ENCODE results near the gene PTPRC.

The PTPRC gene

DNA sequence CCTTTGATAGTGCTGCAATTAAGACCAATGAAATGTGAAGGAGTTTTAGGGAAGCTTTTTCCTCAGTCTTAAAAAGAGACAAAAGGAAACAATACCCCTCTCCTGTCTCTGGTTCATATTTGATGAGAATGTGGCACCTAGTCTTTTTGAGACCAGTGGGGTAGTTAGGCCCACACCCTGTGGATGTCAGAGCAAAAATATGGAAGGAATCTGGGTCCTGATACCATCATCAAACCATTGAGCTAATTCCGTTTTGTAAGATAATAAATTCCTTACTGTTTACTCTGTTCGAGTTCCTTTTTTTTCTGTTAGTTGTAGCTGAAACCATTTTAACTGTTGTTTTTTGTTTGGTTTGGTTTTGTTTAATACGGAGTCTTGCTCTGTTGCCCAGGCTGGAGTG is 33.3 kb downstream of the PTPRC start:
- in situ Hi-C loops (cut with MboI; ENCODE audit: low sequenced_read_pairs), result no loop called here

DNA sequence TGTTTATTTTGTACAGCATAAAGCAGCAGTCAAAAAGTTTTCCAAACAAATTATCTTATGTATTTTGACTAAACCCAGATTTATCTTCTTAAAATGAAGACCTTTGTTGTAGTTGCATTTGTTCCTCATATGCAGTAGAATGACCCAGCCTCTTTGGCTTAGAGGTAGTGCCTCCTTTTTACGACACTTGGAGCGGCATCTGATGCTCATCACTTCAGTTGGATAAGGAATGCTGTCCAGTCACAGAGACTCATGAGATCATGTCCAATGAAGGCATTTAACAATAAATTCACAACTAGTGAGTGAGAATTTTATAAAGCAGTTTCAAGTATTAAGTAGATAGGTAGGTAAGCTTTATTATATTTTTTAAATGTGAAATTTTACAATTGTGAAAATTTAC is 35.2 kb downstream of the PTPRC start:
- in situ Hi-C loops (cut with MboI; ENCODE audit: low sequenced_read_pairs), result no loop called here

DNA sequence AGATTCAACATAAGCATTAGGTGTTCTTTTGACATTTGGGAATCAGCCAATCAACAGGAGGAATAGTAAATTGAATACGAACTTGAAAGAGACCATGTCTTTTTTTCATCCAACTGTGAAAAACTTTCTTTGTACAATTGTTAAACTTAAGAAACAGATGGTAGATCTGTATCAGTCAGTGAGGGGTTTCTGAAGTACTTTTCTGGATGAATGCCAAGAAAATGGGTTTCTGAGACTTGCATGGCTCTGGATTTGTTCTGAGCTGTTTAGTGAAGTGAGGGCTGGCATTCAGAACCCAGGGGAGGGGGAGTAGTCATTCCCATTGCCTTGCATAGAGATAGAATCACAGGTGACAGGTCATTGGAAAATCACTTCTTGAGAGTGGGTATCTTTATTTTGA is 37.4 kb downstream of the PTPRC start:
- in situ Hi-C loops (cut with MboI; ENCODE audit: low sequenced_read_pairs), result no loop called here

DNA sequence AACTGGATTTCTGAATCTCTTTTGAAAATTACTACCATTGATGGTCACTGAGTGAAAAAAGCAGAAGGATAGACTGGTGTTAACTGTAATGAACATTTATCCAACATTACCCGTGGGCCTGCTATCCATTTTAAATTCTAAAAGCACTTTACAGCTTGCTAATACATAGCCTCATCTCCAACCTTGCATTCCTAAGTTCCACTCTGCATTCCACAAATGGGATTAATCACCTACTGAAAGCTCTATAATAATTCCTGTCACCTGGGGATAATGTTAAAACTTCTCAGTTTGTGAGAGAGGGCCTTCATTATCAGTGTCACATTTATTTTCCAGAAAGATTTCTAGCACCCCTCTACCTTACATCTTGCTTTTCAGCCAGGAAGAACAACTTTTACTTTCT is 38.2 kb downstream of the PTPRC start:
- in situ Hi-C loops (cut with MboI; ENCODE audit: low sequenced_read_pairs), result no loop called here

- in situ Hi-C loops (cut with MboI; ENCODE audit: low sequenced_read_pairs), result no loop called here
These were observed 39.0 kb downstream of the PTPRC start for GRCh38 chr1:198677871-198678270.

GRCh38 chr1:198678301-198678836 is 39.5 kb downstream of the PTPRC start:
- in situ Hi-C loops (cut with MboI; ENCODE audit: low sequenced_read_pairs), result no loop called here

DNA sequence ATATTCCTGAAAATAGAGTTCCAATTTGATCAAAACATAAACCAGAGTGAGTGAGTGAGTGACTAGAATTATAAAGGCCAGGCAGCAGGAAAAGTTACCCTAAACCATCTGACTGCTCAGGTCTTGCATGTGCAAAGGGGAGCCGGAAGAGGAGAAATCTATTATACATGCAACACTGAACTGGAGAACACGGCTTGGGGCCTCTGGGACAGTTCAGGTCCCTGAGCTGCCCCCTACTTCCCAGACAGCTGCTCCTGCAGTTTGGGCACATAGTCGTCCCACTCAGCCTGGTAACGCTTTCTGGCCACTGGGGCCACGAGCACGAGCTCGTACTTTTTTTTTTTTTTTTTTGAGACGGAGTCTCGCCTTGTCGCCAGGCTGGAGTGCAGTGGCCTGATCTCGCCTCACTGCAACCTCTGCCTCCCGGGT is 40.1 kb downstream of the PTPRC start:
- in situ Hi-C loops (cut with MboI; ENCODE audit: low sequenced_read_pairs), result no loop called here

- in situ Hi-C loops (cut with MboI; ENCODE audit: low sequenced_read_pairs), result no loop called here
These were observed 40.8 kb downstream of the PTPRC start for GRCh38 chr1:198679535-198680173.

DNA sequence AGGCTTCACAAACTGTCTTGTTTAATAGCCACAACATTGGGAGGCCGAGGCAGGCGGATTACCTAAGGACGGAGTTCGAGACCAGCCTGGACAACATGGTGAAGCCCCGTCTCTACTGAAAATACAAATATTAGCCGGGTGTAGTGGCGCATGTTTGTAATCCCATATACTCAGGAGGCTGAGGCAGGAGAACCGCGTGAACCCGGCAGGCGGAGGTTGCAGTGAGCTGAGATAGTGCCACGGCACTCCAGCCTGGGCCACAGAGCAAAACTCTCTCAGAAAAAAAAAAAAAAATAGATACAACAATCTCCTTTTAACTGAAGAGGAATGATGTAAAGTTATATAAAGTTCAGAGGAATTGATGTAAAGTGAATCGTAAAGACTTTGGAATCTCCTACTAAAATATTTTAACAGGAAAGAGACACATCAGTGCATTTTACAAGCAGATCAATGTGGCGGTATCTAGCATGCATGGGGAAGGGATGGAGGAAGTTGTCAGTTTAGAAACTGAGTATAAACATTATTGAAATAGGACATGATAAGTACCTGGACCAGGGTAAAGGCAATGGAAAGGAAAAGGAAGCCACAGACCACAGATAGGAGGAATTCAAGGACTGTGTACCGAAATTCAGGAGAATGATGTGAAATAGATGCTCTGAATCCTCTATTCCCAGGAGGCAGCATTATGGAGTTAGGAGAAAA is 41.5 kb downstream of the PTPRC start:
- in situ Hi-C loops (cut with MboI; ENCODE audit: low sequenced_read_pairs), result no loop called here

GRCh38 chr1:198681252-198681651 is 42.4 kb downstream of the PTPRC start:
- in situ Hi-C loops (cut with MboI; ENCODE audit: low sequenced_read_pairs), result no loop called here

DNA sequence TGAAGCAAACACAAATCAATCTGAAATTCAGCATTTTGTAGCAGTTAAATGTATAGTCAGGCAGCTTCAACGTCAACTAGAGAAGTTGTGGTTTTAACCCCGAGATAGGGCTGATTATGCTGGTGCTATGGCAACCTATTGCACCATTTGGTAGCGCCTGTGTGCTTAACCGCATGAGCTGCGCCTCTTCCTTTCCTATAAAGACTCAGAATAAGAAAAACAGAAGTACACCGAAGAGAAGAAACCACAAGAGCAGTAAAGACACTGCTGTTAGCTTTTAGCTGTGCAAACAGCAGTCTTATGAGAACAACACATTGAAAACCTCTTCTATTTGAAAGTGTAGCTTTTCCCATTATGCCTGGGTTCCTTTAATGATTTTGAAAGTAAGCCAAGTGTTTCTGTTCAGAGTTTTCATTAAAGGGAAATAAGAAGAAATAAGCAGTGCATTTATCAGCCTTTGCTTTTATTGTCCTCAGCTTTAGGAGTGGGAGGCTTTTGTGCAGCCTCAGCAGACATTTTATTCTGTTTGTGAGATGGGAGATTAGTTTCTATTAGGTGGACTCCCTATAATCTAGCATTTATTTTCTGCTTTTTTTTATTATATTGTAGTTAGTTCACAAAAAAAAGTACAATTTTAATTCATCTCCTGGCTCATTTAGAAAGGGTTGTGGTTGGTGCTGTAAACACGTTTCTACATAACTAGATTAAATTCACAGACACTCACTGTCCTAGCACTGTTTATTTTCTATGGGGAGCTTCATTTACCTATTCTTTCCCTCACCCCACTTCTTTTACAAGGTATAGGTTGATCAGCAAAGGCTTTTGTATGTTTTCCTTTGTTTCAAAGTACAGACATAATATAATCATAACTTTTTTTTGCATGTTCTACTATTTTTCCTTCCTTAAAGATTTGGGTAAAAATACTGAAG is 43.3 kb downstream of the PTPRC start:
- in situ Hi-C loops (cut with MboI; ENCODE audit: low sequenced_read_pairs), result no loop called here

- in situ Hi-C loops (cut with MboI; ENCODE audit: low sequenced_read_pairs), result no loop called here
These were observed 44.0 kb downstream of the PTPRC start for GRCh38 chr1:198682850-198683249.

DNA sequence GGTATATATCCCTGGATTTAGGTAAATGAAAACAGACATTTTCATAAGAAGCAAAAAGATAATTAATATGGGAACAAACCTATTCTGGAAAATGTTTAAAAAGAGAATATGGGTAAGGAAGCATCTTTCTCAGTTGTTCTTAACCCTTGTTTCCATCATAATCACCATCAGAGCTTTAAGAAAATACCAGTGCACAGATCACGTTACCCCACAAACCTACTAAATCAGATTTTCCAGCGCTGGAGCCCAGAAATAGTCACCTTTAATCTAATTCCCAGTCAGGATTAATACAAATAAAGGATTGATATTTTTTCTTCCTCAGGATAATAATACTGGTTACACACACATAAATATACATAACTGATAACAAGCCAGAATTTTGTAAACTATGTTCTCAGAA is 44.6 kb downstream of the PTPRC start:
- in situ Hi-C loops (cut with MboI; ENCODE audit: low sequenced_read_pairs), result no loop called here

- in situ Hi-C loops (cut with MboI; ENCODE audit: low sequenced_read_pairs), result no loop called here
These were observed 47.4 kb downstream of the PTPRC start for GRCh38 chr1:198686069-198686728.

- in situ Hi-C loops (cut with MboI; ENCODE audit: low sequenced_read_pairs), result no loop called here
These were observed 48.6 kb downstream of the PTPRC start for GRCh38 chr1:198687429-198687828.

DNA sequence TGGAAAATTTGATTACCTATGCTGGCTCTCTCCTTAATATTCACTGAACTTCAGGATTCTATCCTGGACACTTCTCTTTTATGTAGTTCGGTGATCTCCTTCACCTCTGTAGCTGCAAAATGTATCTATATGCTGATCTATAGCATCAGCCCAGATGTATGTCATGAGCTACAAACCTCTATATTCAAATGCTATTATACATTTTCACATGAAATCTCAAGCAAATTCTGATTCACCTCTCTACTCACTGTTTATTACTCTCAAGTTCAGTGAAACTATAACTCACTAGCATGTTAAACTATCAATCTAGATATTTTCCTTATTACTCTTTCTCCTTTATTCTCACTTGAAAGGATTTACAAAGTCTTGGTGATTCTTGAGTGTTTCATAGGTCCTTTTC is 52.2 kb downstream of the PTPRC start:
- in situ Hi-C loops (cut with MboI; ENCODE audit: low sequenced_read_pairs), result no loop called here

DNA sequence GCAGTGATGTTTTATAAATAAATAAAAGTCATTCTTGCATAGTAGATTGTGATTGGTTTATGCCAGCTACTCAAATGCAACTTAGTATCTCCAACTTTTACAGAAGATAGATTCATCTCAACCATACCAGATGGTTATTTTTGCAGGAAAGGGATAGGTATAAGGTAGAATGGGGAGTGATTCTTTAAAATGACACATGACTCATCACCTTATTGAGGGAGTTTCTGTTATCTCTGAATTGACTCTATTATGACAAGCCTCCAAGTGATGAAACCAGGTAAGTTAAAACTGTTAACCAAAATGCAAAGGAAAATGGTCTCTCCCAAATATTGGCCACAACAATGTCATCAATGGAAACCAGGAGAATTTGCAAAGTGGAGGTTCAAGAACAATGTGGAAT is 54.5 kb downstream of the PTPRC start:
- in situ Hi-C loops (cut with MboI; ENCODE audit: low sequenced_read_pairs), result no loop called here

DNA sequence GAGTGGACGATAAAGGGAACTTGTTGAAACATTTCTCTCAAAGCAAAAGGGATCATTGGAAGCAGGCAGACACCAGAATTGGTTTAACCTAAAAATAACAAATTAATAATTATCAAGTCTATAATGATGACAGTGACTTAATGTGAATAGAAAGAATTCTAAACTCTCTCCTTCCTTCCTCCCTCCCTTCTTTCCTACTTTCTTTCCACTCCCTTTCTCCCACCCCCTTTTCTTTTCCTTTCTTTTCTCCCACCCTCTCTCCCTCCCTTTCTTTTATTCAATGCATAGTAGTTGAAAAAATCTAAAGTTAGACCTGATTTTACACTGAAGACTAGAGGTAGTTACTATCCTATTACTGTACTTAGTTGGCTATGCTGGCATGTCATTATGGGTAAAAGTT is 55.7 kb downstream of the PTPRC start:
- in situ Hi-C loops (cut with MboI; ENCODE audit: low sequenced_read_pairs), result no loop called here

DNA sequence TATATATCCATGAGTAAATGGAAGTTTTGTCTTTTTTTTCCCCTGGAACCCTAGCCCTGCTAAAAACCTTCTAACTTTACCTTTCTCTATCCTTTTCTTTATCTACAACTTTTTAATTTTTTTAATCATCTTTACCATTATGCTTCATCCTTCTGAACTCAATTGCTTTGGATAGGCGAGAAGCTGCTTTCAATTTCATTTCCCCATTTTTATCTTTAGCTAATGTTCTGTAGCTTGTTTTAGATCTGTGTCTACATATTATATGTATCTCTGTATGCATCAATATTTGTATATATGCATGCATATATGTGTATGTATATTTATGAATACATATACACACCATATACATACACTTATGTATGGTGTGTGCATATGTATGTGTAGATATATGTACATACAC is 57.4 kb downstream of the PTPRC start:
- in situ Hi-C loops (cut with MboI; ENCODE audit: low sequenced_read_pairs), result no loop called here

DNA sequence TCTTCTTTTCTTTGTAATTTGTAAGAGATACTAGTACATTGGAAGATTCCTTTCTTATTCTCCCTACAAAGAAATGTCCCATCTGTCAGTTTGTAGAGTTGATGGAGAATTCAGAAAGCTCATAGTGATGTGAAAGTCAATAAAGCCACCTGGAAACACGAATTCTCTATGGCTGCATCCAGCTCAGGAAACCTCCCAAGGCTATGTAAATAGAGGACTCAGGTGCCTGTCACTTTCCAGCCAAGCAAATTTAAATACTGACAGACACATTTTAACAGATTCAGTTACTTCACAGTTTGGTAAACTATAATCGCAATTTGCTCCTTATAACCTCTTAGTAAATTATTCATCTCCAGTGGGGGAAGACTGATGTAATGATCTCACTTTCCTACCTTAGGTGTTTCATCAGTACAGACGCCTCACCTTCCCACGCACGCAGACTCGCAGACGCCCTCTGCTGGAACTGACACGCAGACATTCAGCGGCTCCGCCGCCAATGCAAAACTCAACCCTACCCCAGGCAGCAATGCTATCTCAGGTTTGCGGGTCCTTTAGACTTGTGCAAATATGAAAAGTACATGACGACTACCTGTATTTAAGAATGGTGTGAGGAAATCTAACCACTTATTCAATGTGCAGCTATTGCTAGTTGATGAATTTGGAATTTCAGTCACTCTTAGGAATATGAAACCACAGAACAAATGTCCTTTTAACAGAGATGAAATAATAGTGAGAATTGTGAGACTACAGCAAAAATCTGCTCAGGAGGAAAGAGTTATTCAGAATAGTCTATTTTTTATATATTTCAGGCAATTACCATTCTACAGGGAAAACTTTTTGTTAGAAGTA is 60.6 kb downstream of the PTPRC start:
- in situ Hi-C loops (cut with MboI; ENCODE audit: low sequenced_read_pairs), result no loop called here
